HL-60 (cell line): ENCODE data around the gene STK32B.

Source experiments
- GABPA ChIP-seq: IDR thresholded peaks from 2 replicates; pipeline ENCODE4 v1.6.1; 2012; ENCODE audit warnings: low read depth
- POLR2AphosphoS5 ChIP-seq: IDR thresholded peaks from 2 replicates; pipeline ENCODE4 v1.6.1; 2012; ENCODE audit warnings: low read depth
- SPI1 ChIP-seq: IDR thresholded peaks from 2 replicates; pipeline ENCODE4 v1.6.1; 2012; ENCODE audit warnings: low read depth, mild to moderate bottlenecking, borderline replicate concordance
- TF ChIP-seq, protein P1 (sequence below): IDR thresholded peaks from one replicate; pipeline ENCODE4 v1.5.1; 2011; ENCODE audit warnings: low read length, control low read depth, inconsistent platforms; ENCODE audit not compliant: insufficient read depth
- TF ChIP-seq, protein P2 (sequence below): IDR thresholded peaks from 2 replicates; pipeline ENCODE4 v1.6.1; 2012; ENCODE audit warnings: low read depth; ENCODE audit not compliant: insufficient replicate concordance

DNA sequence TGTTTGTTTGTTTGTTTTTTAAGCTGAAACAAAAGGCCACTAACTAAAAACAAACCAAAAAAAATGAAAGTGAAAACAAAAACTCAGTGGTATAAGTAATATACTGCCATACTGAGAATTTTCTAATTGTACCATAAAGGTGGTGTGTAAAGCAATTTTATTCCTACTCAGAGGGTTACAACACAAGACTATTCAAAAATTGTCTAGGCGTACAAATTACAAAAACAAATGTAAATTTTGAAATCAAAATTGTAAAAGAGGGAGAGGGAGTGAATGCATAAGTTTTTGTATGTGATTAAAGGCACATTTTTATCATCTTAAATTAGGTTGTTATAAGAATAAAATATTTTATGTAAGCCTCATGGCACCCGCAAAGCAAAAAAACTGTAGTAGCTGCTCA lies 232.6 kb downstream of the STK32B start:
- TF ChIP-seq, protein P1, sequence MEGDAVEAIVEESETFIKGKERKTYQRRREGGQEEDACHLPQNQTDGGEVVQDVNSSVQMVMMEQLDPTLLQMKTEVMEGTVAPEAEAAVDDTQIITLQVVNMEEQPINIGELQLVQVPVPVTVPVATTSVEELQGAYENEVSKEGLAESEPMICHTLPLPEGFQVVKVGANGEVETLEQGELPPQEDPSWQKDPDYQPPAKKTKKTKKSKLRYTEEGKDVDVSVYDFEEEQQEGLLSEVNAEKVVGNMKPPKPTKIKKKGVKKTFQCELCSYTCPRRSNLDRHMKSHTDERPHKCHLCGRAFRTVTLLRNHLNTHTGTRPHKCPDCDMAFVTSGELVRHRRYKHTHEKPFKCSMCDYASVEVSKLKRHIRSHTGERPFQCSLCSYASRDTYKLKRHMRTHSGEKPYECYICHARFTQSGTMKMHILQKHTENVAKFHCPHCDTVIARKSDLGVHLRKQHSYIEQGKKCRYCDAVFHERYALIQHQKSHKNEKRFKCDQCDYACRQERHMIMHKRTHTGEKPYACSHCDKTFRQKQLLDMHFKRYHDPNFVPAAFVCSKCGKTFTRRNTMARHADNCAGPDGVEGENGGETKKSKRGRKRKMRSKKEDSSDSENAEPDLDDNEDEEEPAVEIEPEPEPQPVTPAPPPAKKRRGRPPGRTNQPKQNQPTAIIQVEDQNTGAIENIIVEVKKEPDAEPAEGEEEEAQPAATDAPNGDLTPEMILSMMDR = no peak
- TF ChIP-seq POLR2AphosphoS5 (no peak), GABPA (no peak), SPI1 (no peak)
- TF ChIP-seq, protein P2, sequence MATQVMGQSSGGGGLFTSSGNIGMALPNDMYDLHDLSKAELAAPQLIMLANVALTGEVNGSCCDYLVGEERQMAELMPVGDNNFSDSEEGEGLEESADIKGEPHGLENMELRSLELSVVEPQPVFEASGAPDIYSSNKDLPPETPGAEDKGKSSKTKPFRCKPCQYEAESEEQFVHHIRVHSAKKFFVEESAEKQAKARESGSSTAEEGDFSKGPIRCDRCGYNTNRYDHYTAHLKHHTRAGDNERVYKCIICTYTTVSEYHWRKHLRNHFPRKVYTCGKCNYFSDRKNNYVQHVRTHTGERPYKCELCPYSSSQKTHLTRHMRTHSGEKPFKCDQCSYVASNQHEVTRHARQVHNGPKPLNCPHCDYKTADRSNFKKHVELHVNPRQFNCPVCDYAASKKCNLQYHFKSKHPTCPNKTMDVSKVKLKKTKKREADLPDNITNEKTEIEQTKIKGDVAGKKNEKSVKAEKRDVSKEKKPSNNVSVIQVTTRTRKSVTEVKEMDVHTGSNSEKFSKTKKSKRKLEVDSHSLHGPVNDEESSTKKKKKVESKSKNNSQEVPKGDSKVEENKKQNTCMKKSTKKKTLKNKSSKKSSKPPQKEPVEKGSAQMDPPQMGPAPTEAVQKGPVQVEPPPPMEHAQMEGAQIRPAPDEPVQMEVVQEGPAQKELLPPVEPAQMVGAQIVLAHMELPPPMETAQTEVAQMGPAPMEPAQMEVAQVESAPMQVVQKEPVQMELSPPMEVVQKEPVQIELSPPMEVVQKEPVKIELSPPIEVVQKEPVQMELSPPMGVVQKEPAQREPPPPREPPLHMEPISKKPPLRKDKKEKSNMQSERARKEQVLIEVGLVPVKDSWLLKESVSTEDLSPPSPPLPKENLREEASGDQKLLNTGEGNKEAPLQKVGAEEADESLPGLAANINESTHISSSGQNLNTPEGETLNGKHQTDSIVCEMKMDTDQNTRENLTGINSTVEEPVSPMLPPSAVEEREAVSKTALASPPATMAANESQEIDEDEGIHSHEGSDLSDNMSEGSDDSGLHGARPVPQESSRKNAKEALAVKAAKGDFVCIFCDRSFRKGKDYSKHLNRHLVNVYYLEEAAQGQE = no peak
